Measurements from ENCODE around the gene OR10X1. TPM values are rescaled to one million over a fixed set of nuclear protein-coding genes. Genes with fewer than 3 reads are reported as not detected.

Gene OR10X1
- total RNA-seq, 1 donor from 2014 or later: not detected

GRCh38 chr1:158600735-158601134, 21.0 kb upstream of the OR10X1 start:
- Histone ChIP-seq H3K9me3 (peaks cover 4 to 21% of the 10 kb centered on the region in 2 donors), H3K36me3 (no peaks in the 10 kb centered on the region), H3K4me1 (no peaks in the 10 kb centered on the region), H3K4me3 (no peak overlapping the region), H3K27ac (no peak overlapping the region), H3K27me3 (no peaks in the 10 kb centered on the region)
- TF ChIP-seq, protein P1, sequence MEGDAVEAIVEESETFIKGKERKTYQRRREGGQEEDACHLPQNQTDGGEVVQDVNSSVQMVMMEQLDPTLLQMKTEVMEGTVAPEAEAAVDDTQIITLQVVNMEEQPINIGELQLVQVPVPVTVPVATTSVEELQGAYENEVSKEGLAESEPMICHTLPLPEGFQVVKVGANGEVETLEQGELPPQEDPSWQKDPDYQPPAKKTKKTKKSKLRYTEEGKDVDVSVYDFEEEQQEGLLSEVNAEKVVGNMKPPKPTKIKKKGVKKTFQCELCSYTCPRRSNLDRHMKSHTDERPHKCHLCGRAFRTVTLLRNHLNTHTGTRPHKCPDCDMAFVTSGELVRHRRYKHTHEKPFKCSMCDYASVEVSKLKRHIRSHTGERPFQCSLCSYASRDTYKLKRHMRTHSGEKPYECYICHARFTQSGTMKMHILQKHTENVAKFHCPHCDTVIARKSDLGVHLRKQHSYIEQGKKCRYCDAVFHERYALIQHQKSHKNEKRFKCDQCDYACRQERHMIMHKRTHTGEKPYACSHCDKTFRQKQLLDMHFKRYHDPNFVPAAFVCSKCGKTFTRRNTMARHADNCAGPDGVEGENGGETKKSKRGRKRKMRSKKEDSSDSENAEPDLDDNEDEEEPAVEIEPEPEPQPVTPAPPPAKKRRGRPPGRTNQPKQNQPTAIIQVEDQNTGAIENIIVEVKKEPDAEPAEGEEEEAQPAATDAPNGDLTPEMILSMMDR (IDR thresholded peaks at IDR 0.05): no peak
- no peak for DNase-seq (ENCODE audit: low spot score in 2 of 2)
- intact Hi-C loops (cut with DNase I): no loop called here

DNA sequence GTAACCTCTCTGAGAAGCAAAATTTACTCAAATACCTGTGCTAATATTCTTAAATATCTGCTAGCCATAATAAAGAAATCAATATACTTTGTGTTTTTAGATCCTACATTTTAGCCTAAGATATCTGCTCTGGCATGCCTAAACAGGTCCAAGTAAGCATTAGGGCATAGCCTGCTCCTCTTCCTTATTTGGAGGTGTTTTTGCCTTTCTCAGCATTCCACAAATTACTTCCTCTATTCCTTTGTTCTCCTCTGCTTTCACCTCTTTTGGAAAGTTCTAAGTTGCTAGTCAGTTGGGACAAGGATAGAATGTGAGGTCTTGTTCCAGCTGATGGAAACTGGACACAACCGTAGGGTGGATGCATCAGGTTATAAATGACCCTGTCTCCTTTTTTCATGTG, 7.2 kb upstream of the OR10X1 start:
- intact Hi-C loops (cut with DNase I): no loop called here
- H3K27ac ChIP-seq: no peak overlapping the region

GRCh38 chr1:158583962-158584361, 4.3 kb upstream of the OR10X1 start:
- no peak overlapping the region for H3K27ac ChIP-seq
- DNase-seq (ENCODE audit: low spot score in 2 of 2): no peak
- no peak overlapping the region for H3K4me3 ChIP-seq
- TF ChIP-seq, protein P1 (IDR thresholded peaks at IDR 0.05): no peak
- no peaks in the 10 kb centered on the region for H3K27me3 ChIP-seq
- intact Hi-C loops (cut with DNase I): no loop called here
- no peaks in the 10 kb centered on the region for H3K4me1 ChIP-seq
- H3K9me3 ChIP-seq: peaks cover 0 to 9% of the 10 kb centered on the region in 2 donors
- H3K36me3 ChIP-seq: no peaks in the 10 kb centered on the region

More for the DNA sequence above, 7.2 kb upstream of the OR10X1 start:
- Histone ChIP-seq H3K4me3 (no peak overlapping the region), H3K27me3 (no peaks in the 10 kb centered on the region), H3K9me3 (peaks cover 0 to 9% of the 10 kb centered on the region in 2 donors), H3K36me3 (no peaks in the 10 kb centered on the region), H3K4me1 (no peaks in the 10 kb centered on the region)
- no peak for DNase-seq (ENCODE audit: low spot score in 2 of 2)
- TF ChIP-seq, protein P1 (IDR thresholded peaks at IDR 0.05): no peak

DNA sequence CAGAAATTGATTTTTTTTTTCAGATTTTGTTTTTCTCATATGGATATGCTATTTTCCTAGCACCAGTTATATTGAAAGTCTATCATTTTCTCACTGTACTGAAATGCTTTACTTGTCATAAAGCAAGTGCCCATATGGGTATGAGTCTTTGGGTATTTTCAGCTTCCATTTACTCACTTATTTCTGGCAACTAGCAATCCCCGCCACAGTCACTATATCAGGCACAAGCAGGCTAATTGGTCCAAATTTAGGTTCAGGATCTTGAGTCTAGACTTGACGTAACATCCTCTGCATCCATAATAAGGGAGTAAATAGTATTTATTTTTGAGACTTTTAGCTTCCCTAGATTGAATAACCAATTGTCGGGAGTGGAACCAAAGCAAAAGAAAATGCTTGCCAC, 2.1 kb downstream of the OR10X1 start:
- no peaks in the 10 kb centered on the region for H3K9me3 ChIP-seq
- TF ChIP-seq, protein P1 (IDR thresholded peaks at IDR 0.05): no peak
- H3K27me3 ChIP-seq: no peaks in the 10 kb centered on the region
- DNase-seq (ENCODE audit: low spot score in 2 of 2): no peak
- no peaks in the 10 kb centered on the region for H3K4me1 ChIP-seq
- no peak overlapping the region for H3K27ac ChIP-seq
- H3K36me3 ChIP-seq: no peaks in the 10 kb centered on the region
- no peak overlapping the region for H3K4me3 ChIP-seq
- intact Hi-C loops (cut with DNase I): no loop called here

- no peaks in the 10 kb centered on the region for H3K4me1 ChIP-seq
- no peak for DNase-seq (ENCODE audit: low spot score in 2 of 2)
- TF ChIP-seq, protein P1 (IDR thresholded peaks at IDR 0.05): no peak
- intact Hi-C loops (cut with DNase I): no loop called here
- H3K36me3 ChIP-seq: no peaks in the 10 kb centered on the region
- no peak overlapping the region for H3K4me3 ChIP-seq
- no peaks in the 10 kb centered on the region for H3K27me3 ChIP-seq
- H3K27ac ChIP-seq: no peak overlapping the region
- H3K9me3 ChIP-seq: no peaks in the 10 kb centered on the region
Measured at GRCh38 chr1:158572226-158572625, 7.5 kb downstream of the OR10X1 start.

DNA sequence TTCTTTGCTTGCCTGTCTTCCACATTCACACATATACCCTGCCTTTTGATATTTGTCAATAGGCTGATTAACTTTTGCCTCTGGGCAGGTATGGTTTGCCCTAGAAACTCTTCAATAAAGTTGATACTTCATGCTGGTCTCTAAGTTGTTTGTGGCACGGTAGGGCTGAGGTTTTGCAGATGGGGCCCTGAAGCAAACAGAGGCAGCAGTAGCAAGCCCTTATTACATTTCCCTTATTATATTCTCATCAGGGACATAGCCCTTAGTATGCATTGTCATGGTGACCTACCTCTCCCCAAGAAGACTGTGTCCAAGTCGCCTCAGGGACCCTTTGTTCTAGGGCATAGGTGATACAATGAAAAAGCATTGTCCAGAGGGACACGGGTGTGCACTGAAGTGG, 9.2 kb downstream of the OR10X1 start, which contains the start of gene OR6P1:
Gene OR6P1 (minus strand): TSS at position 101 of the 400 bp plus-strand sequence. CDS start 6,976 bp downstream, outside the sequence.
- TF ChIP-seq, protein P1 (IDR thresholded peaks at IDR 0.05): no peak
- DNase-seq (ENCODE audit: low spot score in 2 of 2): no peak
- no peak within 1 kb of the TSS for H3K4me3 ChIP-seq
- no peaks in the 10 kb centered on the region for H3K9me3 ChIP-seq
- no peak within 1 kb of the TSS for H3K27ac ChIP-seq
- intact Hi-C loops (cut with DNase I): no loop called here
- H3K27me3 ChIP-seq: no peaks in the 10 kb centered on the region
- no peaks in the 10 kb centered on the region for H3K36me3 ChIP-seq
- no peaks in the 10 kb centered on the region for H3K4me1 ChIP-seq

Measured in ascending aorta (tissue), 2 donors.